B cell (primary cell): Measurements from ENCODE around the gene ABHD10. TPM values are rescaled to one million over a fixed set of nuclear protein-coding genes. Genes with fewer than 3 reads are reported as not detected.

Experiments
- ATAC-seq: fragments of 200-7000 bp; cut with Tn5 transposase; one replicate; pipeline ENCODE4 v1.10.0; 2021; ENCODE audit warnings: low read depth, mild to moderate bottlenecking, moderate number of reproducible peaks, moderate library complexity
- CTCF ChIA-PET: fragments of 350-600 bp; sonication (Branson Sonifier 250); formaldehyde crosslinking; loops from one replicate; lab custom pipeline; 2021; ENCODE audit warnings: antibody characterized with exemption, inconsistent platforms; lab: Charles Lee
- POLR2A ChIA-PET: fragments of 350-600 bp; sonication (Branson Sonifier 250); formaldehyde crosslinking; loops from one replicate; lab custom pipeline; 2021; ENCODE audit warnings: antibody characterized with exemption; lab: Charles Lee
- DNase-seq: peaks from one replicate; pipeline ENCODE4 v3.0.0; 2013
- H2AFZ ChIP-seq: 2 replicates; pipeline ENCODE4 v1.6.1; 2012; ENCODE audit warnings: mild to moderate bottlenecking, low read depth, low read length; ENCODE audit not compliant: insufficient read depth, poor library complexity, severe bottlenecking
- H3K27ac ChIP-seq, 2 donors: 1 replicate in 1 of 2; 2 replicates in 1 of 2; pipeline ENCODE4 v1.5.1; 2012 to 2013; ENCODE audit warnings: low read length in 2 of 2, mild to moderate bottlenecking in 2 of 2, moderate library complexity in 1 of 2
- H3K27me3 ChIP-seq, 4 experiments: fragments of 200-600 bp in 1 of 4; sonication (generic) in 1 of 4; replicated peaks in 1 of 4; 1 replicate in 2 of 4; 2 replicates in 2 of 4; pipeline versions ENCODE4 v1.6.1 to v1.7.0; 2013 to 2016; ENCODE audit warnings: low read length in 3 of 4, mild to moderate bottlenecking in 2 of 4, mixed read lengths in 1 of 4, moderate library complexity in 1 of 4; ENCODE audit not compliant: insufficient read depth in 4 of 4, control insufficient read depth in 3 of 4; ENCODE audit errors: control extremely low read depth in 1 of 4
- H3K36me3 ChIP-seq, 2 experiments: replicated peaks in 1 of 2; 1 replicate in 1 of 2; 2 replicates in 1 of 2; pipeline versions ENCODE4 v1.6.1 to v1.7.1; 2013; ENCODE audit warnings: low read length in 1 of 2; ENCODE audit not compliant: insufficient read depth in 2 of 2, control insufficient read depth in 1 of 2; ENCODE audit errors: control extremely low read depth in 1 of 2, extremely low read depth in 1 of 2
- H3K4me1 ChIP-seq, 2 donors: fragments of 200-600 bp in 1 of 2; sonication (generic) in 1 of 2; 1 replicate in 1 of 2; 2 replicates in 1 of 2; pipeline versions ENCODE4 v1.5.1 to v1.6.1; 2013 to 2017; ENCODE audit warnings: low read length in 2 of 2; ENCODE audit not compliant: control insufficient read depth in 2 of 2, insufficient read depth in 2 of 2
- H3K4me2 ChIP-seq: replicated peaks from 2 replicates; pipeline ENCODE3; 2012; ENCODE audit warnings: mild to moderate bottlenecking, low read depth, low read length; ENCODE audit not compliant: poor library complexity, severe bottlenecking
- H3K4me3 ChIP-seq, 5 experiments: fragments of 200-600 bp in 1 of 5; sonication (generic) in 1 of 5; 1 replicate in 3 of 5; 2 replicates in 2 of 5; pipeline versions ENCODE4 v1.5.1 to v1.7.0; 2011 to 2016; ENCODE audit warnings: low read length in 4 of 5, mild to moderate bottlenecking in 4 of 5, low read depth in 2 of 5, control low read depth in 1 of 5, moderate library complexity in 1 of 5; ENCODE audit not compliant: insufficient read depth in 1 of 5; ENCODE audit errors: control extremely low read depth in 1 of 5, extremely low read depth in 1 of 5
- H3K79me2 ChIP-seq: fragments of 200-600 bp; sonication (generic); one replicate; pipeline ENCODE4 v1.6.0; 2016; ENCODE audit warnings: low read length; ENCODE audit not compliant: control insufficient read depth, insufficient read depth
- H3K9ac ChIP-seq: fragments of 200-600 bp; sonication (generic); 2 replicates; pipeline ENCODE4 v1.6.1; 2017; ENCODE audit warnings: mild to moderate bottlenecking, low read length, moderate library complexity
- H3K9me3 ChIP-seq, 3 donors: one replicate each; pipeline versions ENCODE4 v1.6.1 to v1.7.1; 2013; ENCODE audit warnings: low read length in 2 of 3; ENCODE audit not compliant: control insufficient read depth in 2 of 3, insufficient read depth in 1 of 3; ENCODE audit errors: control extremely low read depth in 1 of 3
- H4K20me1 ChIP-seq: 2 replicates; pipeline ENCODE4 v1.6.0; 2012; ENCODE audit warnings: mild to moderate bottlenecking, low read length; ENCODE audit not compliant: insufficient read depth, control insufficient read depth, poor library complexity, severe bottlenecking
- H3K27ac Mint-ChIP-seq: one replicate; pipeline ENCODE4 v1.8.0; 2021; ENCODE audit warnings: mixed read lengths
- H3K27me3 Mint-ChIP-seq: one replicate; pipeline ENCODE4 v1.8.0; 2021; ENCODE audit warnings: mixed read lengths
- H3K4me1 Mint-ChIP-seq: one replicate; pipeline ENCODE4 v1.8.0; 2021; ENCODE audit warnings: mixed read lengths
- H3K4me3 Mint-ChIP-seq: one replicate; pipeline ENCODE4 v1.8.0; 2021; ENCODE audit warnings: mixed read lengths
- H3K9me3 Mint-ChIP-seq: one replicate; pipeline ENCODE4 v1.8.0; 2022; ENCODE audit warnings: mixed read lengths; ENCODE audit not compliant: insufficient read depth
- CTCF ChIP-seq: fragments of 200-600 bp; IDR thresholded peaks from one replicate; pipeline ENCODE4 v1.8.0; 2022; ENCODE audit warnings: antibody characterized with exemption, mild to moderate bottlenecking
- EZH2 ChIP-seq: IDR thresholded peaks from 2 replicates; pipeline ENCODE4 v1.6.1; 2012; ENCODE audit warnings: borderline replicate concordance, low read depth, mild to moderate bottlenecking, moderate library complexity, low read length; ENCODE audit not compliant: insufficient read depth, poor library complexity, severe bottlenecking
- WGBS: methylation state at CpG from one replicate; pipeline ENCODE4 v1.1.5; 2013; ENCODE audit warnings: missing lambda C conversion rate; ENCODE audit not compliant: insufficient coverage; 5-methylcytosine and 5-hydroxymethylcytosine counted together
- intact Hi-C: fragments of 100-400 bp; cut with micrococcal nuclease; formaldehyde crosslinking; loops from one replicate; pipeline ENCODE4 v1.10.0; 2022
- polyA plus RNA-seq: library from polyadenylated mRNA; depleted of rRNA; stranded (reverse); fragments of >200 nt; gene quantifications from 2 replicates; pipeline ENCODE4 v1.2.3, GENCODE V29; 2012
- total RNA-seq, 2 donors: library from RNA; stranded (reverse); fragments of 120-200 nt in 1 of 2; gene quantifications; 1 replicate in 1 of 2; 2 replicates in 1 of 2; pipeline versions ENCODE4 v1.2.3 to v1.2.4, GENCODE V29; 2013 to 2022

ABHD10 gene
- total and polyA plus RNA-seq, 2 donors (not counting 1 experiment from before 2014, with no cell fraction given) = 22.1 to 40.1 TPM

- no peaks in the 10 kb centered on the region for H4K20me1 ChIP-seq
- ChIA-PET POLR2A (no interaction called here), CTCF (interaction anchor here (0.9 to 6.2 kb wide), 4 partner anchors 18 to 300 kb away, joined by 3 to 117 read pairs (median 4); partner anchors contain the start of gene TAGLN3)
- H3K36me3 ChIP-seq = no peaks in the 10 kb centered on the region
- intact Hi-C loops = no loop called here
- TF ChIP-seq EZH2 (no peak), CTCF (no peak)
- H3K9me3 Mint-ChIP-seq = no peaks in the 10 kb centered on the region
- H3K4me1 ChIP-seq = peaks cover 0 to 3% of the 10 kb centered on the region in 2 donors
- H3K27me3 ChIP-seq = no peaks in the 10 kb centered on the region
- H3K4me2 ChIP-seq = no peak overlapping the region
- no peaks in the 10 kb centered on the region for H3K9me3 ChIP-seq
- peaks cover 9% of the 10 kb centered on the region for H3K4me1 Mint-ChIP-seq
- no peaks in the 10 kb centered on the region for H3K27me3 Mint-ChIP-seq
- ATAC-seq = no peak
- H3K4me3 Mint-ChIP-seq = no peak overlapping the region
- no peak overlapping the region for H3K27ac ChIP-seq
- DNase-seq = no peak
- H3K27ac Mint-ChIP-seq = no peak overlapping the region
- H3K79me2 ChIP-seq = no peaks in the 10 kb centered on the region
- H3K9ac ChIP-seq = no peak overlapping the region
- no peak overlapping the region for H2AFZ ChIP-seq
- no peak overlapping the region for H3K4me3 ChIP-seq
These were observed 38.3 kb downstream of the ABHD10 start for GRCh38 chr3:112017091-112017490.

GRCh38 chr3:112018712-112019111 is 39.9 kb downstream of the ABHD10 start:
- no peak overlapping the region for H3K9ac ChIP-seq
- H3K27ac Mint-ChIP-seq = no peak overlapping the region
- H3K79me2 ChIP-seq = no peaks in the 10 kb centered on the region
- POLR2A ChIA-PET = no interaction called here
- H3K27me3 Mint-ChIP-seq = peaks cover 3% of the 10 kb centered on the region
- no peak for ATAC-seq
- intact Hi-C loops = no loop called here
- H3K4me2 ChIP-seq = no peak overlapping the region
- no peaks in the 10 kb centered on the region for H3K9me3 ChIP-seq
- H3K27me3 ChIP-seq = no peaks in the 10 kb centered on the region
- no peak for DNase-seq
- 100% methylated on average over 2 of the region's 4 CpGs for WGBS
- H3K9me3 Mint-ChIP-seq = no peaks in the 10 kb centered on the region
- no peak for TF ChIP-seq CTCF
- no peak for TF ChIP-seq EZH2
- H3K36me3 ChIP-seq = no peaks in the 10 kb centered on the region
- H4K20me1 ChIP-seq = no peaks in the 10 kb centered on the region
- no peak overlapping the region for H3K27ac ChIP-seq
- no peak overlapping the region for H3K4me3 ChIP-seq
- no peaks in the 10 kb centered on the region for H3K4me1 ChIP-seq
- H3K4me1 Mint-ChIP-seq = peaks cover 3% of the 10 kb centered on the region
- H3K4me3 Mint-ChIP-seq = no peak overlapping the region
- CTCF ChIA-PET = no interaction called here
- no peak overlapping the region for H2AFZ ChIP-seq
